SK-N-SH (cell line): ENCODE data around the gene SEC16A.

ENCODE experiments used
- EP300 ChIP-seq, 2 experiments: IDR thresholded peaks; 2 replicates each; pipeline versions ENCODE4 v1.4.0 to v1.6.1; 2012; ENCODE audit warnings: borderline replicate concordance in 1 of 2, low read depth in 1 of 2, low read length in 1 of 2
- EZH2phosphoT487 ChIP-seq: fragments of 200-600 bp; sonication (generic); IDR thresholded peaks from 2 replicates; pipeline ENCODE4 v1.6.1; 2017; ENCODE audit warnings: low read depth, mixed run types, mild to moderate bottlenecking, antibody characterized with exemption, moderate library complexity, borderline replicate concordance
- JUND ChIP-seq: IDR thresholded peaks from 2 replicates; pipeline ENCODE4 v1.4.0; 2012
- POLR2AphosphoS5 ChIP-seq: IDR thresholded peaks from 2 replicates; pipeline ENCODE4 v1.6.1; 2012; ENCODE audit warnings: low read depth, low read length
- RFX5 ChIP-seq: IDR thresholded peaks from 2 replicates; pipeline ENCODE4 v1.6.1; 2012; ENCODE audit warnings: mild to moderate bottlenecking, improper control_type of control experiment, low read length
- SIN3A ChIP-seq: IDR thresholded peaks from 2 replicates; pipeline ENCODE4 v1.6.1; 2012; ENCODE audit warnings: low read depth, mild to moderate bottlenecking, low read length, moderate library complexity, borderline replicate concordance
- TAF1 ChIP-seq: IDR thresholded peaks from 2 replicates; pipeline ENCODE4 v1.6.1; 2012; ENCODE audit warnings: low read depth, mild to moderate bottlenecking, low read length, moderate library complexity, borderline replicate concordance
- TCF12 ChIP-seq: IDR thresholded peaks from 2 replicates; pipeline ENCODE4 v1.4.0; 2012
- TF ChIP-seq, protein P1 (sequence below): fragments of 200-600 bp; sonication (generic); IDR thresholded peaks from 2 replicates; pipeline ENCODE4 v1.6.1; 2017; ENCODE audit warnings: antibody characterized with exemption, mild to moderate bottlenecking, moderate library complexity
- TF ChIP-seq, protein P2 (sequence below): fragments of 150-350 bp; IDR thresholded peaks from 2 replicates; pipeline ENCODE4 v1.6.1; 2017; ENCODE audit warnings: antibody characterized with exemption, low read length, low read depth, borderline replicate concordance
- TF ChIP-seq, protein P3 (sequence below): IDR thresholded peaks from 2 replicates; pipeline ENCODE4 v1.4.0; 2012; ENCODE audit warnings: low read depth

DNA sequence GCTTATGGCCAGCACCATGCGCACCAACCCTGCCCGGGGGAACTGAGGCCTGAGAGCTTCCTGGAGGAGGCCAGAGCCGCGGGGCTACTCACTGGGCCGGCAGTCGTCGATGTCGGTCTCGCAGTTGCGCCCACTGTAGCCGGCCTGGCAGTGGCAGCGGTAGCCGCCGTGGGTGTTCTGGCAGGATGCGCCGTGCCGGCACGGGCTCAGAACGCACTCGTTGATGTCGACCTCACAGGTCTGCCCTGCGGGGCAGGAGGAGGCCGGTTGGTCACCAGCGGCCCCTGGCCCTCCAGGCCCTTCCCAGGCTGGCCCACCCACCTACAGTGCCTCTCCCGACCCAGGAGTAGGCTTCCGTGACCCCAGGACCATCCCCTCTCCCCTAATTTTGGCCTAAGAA, 27.7 kb upstream of the SEC16A start:
- TF ChIP-seq POLR2AphosphoS5 (no peak), JUND (no peak), TAF1 (no peak), SIN3A (no peak), EP300 (IDR thresholded peaks at IDR 0.05; ENCODE audit: borderline replicate concordance in 1 of 2, low read depth in 1 of 2, low read length in 1 of 2) (no peak), RFX5 (no peak), EZH2phosphoT487 (no peak), TCF12 (no peak)
- TF ChIP-seq, protein P1, sequence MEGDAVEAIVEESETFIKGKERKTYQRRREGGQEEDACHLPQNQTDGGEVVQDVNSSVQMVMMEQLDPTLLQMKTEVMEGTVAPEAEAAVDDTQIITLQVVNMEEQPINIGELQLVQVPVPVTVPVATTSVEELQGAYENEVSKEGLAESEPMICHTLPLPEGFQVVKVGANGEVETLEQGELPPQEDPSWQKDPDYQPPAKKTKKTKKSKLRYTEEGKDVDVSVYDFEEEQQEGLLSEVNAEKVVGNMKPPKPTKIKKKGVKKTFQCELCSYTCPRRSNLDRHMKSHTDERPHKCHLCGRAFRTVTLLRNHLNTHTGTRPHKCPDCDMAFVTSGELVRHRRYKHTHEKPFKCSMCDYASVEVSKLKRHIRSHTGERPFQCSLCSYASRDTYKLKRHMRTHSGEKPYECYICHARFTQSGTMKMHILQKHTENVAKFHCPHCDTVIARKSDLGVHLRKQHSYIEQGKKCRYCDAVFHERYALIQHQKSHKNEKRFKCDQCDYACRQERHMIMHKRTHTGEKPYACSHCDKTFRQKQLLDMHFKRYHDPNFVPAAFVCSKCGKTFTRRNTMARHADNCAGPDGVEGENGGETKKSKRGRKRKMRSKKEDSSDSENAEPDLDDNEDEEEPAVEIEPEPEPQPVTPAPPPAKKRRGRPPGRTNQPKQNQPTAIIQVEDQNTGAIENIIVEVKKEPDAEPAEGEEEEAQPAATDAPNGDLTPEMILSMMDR: no peak
- TF ChIP-seq, protein P2, sequence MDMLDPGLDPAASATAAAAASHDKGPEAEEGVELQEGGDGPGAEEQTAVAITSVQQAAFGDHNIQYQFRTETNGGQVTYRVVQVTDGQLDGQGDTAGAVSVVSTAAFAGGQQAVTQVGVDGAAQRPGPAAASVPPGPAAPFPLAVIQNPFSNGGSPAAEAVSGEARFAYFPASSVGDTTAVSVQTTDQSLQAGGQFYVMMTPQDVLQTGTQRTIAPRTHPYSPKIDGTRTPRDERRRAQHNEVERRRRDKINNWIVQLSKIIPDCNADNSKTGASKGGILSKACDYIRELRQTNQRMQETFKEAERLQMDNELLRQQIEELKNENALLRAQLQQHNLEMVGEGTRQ: no peak
- TF ChIP-seq, protein P3, sequence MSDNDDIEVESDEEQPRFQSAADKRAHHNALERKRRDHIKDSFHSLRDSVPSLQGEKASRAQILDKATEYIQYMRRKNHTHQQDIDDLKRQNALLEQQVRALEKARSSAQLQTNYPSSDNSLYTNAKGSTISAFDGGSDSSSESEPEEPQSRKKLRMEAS: no peak
